Psoas muscle (tissue), 8 donors: Measurements from ENCODE around the gene FUT7. TPM values are rescaled to one million over a fixed set of nuclear protein-coding genes. Genes with fewer than 3 reads are reported as not detected.

Experiments used
- ATAC-seq, 4 donors: fragments of 200-7000 bp; cut with Tn5 transposase; one replicate each; pipeline ENCODE4 v1.9.1; 2020; ENCODE audit warnings: moderate library complexity in 3 of 4, mild to moderate bottlenecking in 2 of 4
- DNase-seq, 2 donors: peaks; one replicate each; pipeline ENCODE4 v3.0.0-alpha.2; 2020
- H3K27ac ChIP-seq: fragments of 200-600 bp; one replicate; pipeline ENCODE4 v1.8.0; 2022
- H3K27me3 ChIP-seq, 3 donors: fragments of 200-600 bp in 1 of 3; one replicate each; pipeline versions ENCODE4 v1.6.1 to v1.8.0; 2013 to 2022; ENCODE audit warnings: low read length in 2 of 3, mild to moderate bottlenecking in 2 of 3, moderate library complexity in 1 of 3; ENCODE audit not compliant: insufficient read depth in 3 of 3
- H3K36me3 ChIP-seq, 2 donors: fragments of 200-600 bp in 1 of 2; one replicate each; pipeline versions ENCODE4 v1.6.1 to v1.8.0; 2013 to 2022; ENCODE audit warnings: low read depth in 1 of 2, mild to moderate bottlenecking in 1 of 2, moderate library complexity in 1 of 2; ENCODE audit not compliant: insufficient read depth in 1 of 2
- H3K4me1 ChIP-seq: fragments of 200-600 bp; one replicate; pipeline ENCODE4 v1.8.0; 2022
- H3K4me3 ChIP-seq: fragments of 200-600 bp; one replicate; pipeline ENCODE4 v1.8.0; 2022; ENCODE audit warnings: mild to moderate bottlenecking
- H3K9me3 ChIP-seq: fragments of 200-600 bp; one replicate; pipeline ENCODE4 v1.8.0; 2022
- CTCF ChIP-seq: fragments of 200-600 bp; IDR thresholded peaks from one replicate; pipeline ENCODE4 v1.8.0; 2022; ENCODE audit warnings: antibody characterized with exemption
- WGBS, 3 donors: extraction: QIAGEN DNeasy Blood & Tissue Kit; methylation state at CpG; one replicate each; pipeline versions ENCODE4 v1.1.6 to v1.1.7; 2013; 5-methylcytosine and 5-hydroxymethylcytosine counted together
- intact Hi-C, 2 donors: fragments of 100-400 bp; cut with DNase I; formaldehyde crosslinking; loops; one replicate each; pipeline versions ENCODE4 v1.11.0 to v1.14.2; 2022
- polyA plus RNA-seq, 3 donors: library from polyadenylated mRNA; stranded (reverse); fragments of 200-250 nt; gene quantifications; one replicate each; pipeline ENCODE4 v1.2.3, GENCODE V29; 2013
- total RNA-seq, 4 donors: library from RNA; stranded (reverse); fragmentation: NEBNext Ultra II Directional in 2 of 4; extraction: Animal tissue kit (Norgen Biotek cat#: 25700) in 2 of 4; gene quantifications; one replicate each; pipeline versions ENCODE4 v1.2.1 to v1.2.4, GENCODE V29; 2021 to 2023
- donor health status: healthy with polysubstance abuse.
- donor health status: DM: no; HTN: no; CAD: no; lungs with moderate emphysema.
- donor health status: Bipolar disorder and iron deficiency.
- donor health status: healthy.
- donor health status: DM: yes; HTN: yes; CAD: no.
- donor health status: DM: no; HTN: no; CAD: no.
- donor health status: DM: no; HTN: no; CAD: no.
- donor health status: DM: yes; HTN: yes; CAD: no.

Gene FUT7
- total and polyA plus RNA-seq, 7 donors = 0.01 to 0.08 (median 0.06) TPM; not detected in 4

GRCh38 chr9:137045294-137046087, 13.6 kb upstream of the FUT7 start:
- intact Hi-C loops = loop anchor here in 1 of 2 donors (2.0 kb wide), 1 partner anchor 19 kb away; no protein-coding TSS in a partner anchor
- H3K27me3 ChIP-seq = peaks cover 0 to 59% (median 10%) of the 10 kb centered on the region in 3 donors
- DNase-seq = no peak
- peak in 1 of 4 donors; percentile 22 for ATAC-seq
- H3K36me3 ChIP-seq = no peaks in the 10 kb centered on the region
- 2 to 5% (median 4%) methylated on average over 45 to 96 of the region's 96 CpGs for WGBS, 3 donors
- TF ChIP-seq CTCF = no peak
- H3K4me3 ChIP-seq = peak overlapping the region; percentile 69
- H3K4me1 ChIP-seq = peaks cover 18% of the 10 kb centered on the region
- peak overlapping the region; percentile 50 for H3K27ac ChIP-seq
- H3K9me3 ChIP-seq = no peaks in the 10 kb centered on the region

DNA sequence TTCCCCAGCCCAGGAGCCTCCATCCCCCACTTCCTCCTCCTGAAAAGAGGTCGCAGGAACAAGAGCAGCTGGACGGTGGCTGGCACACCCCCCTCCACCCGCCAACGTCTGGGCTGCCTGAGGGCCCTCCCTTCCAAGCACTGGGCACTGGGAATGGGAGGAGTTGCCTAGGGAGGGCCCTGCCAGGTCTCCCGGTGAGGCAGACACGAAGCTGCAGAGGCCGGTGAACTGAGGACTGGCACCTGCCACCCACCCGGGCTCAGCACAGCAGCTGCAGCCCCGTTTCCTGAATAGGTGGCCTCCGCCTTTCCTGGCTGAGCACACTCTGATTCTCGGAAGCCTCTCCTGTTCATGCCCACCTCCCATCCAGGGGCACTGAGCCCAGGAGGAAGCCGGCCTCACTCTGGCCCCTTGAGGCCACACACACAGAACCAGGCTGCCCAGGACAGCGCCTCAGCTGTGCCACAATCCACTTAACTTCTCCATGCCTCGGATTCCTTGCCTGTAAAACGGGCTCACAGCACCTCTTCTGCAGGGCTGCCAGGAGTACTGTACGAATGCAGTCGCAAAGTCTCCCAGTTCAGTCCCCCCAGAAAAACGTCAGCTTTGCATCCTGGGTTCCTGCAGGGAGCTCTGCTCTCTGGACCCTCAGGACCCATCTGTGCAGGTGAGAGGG, 12.8 kb upstream of the FUT7 start:
- Histone ChIP-seq H3K27ac (no peak overlapping the region), H3K4me3 (peak overlapping the region; percentile 69), H3K9me3 (no peaks in the 10 kb centered on the region), H3K4me1 (peaks cover 18% of the 10 kb centered on the region), H3K27me3 (peaks cover 0 to 58% (median 8%) of the 10 kb centered on the region in 3 donors), H3K36me3 (peaks cover 0 to 2% of the 10 kb centered on the region in 2 donors)
- 24 to 38% (median 28%) methylated on average over 17 to 18 of the region's 18 CpGs for WGBS, 3 donors
- intact Hi-C loops = no loop called here
- DNase-seq = no peak
- no peak for TF ChIP-seq CTCF
- no peak for ATAC-seq

- Histone ChIP-seq H3K4me1 (peaks cover 15% of the 10 kb centered on the region), H3K27me3 (peaks cover 0 to 52% (median 4%) of the 10 kb centered on the region in 3 donors), H3K27ac (no peak overlapping the region), H3K9me3 (no peaks in the 10 kb centered on the region), H3K36me3 (peaks cover 0 to 8% of the 10 kb centered on the region in 2 donors), H3K4me3 (peak overlapping the region; percentile 69)
- intact Hi-C loops = no loop called here
- DNase-seq (no peak), ATAC-seq (no peak)
- WGBS, 3 donors = 58 to 71% (median 65%) methylated on average over 11 to 12 of the region's 12 CpGs
- no peak for TF ChIP-seq CTCF
Measured at GRCh38 chr9:137044037-137044436, 12.1 kb upstream of the FUT7 start.

GRCh38 chr9:137042751-137043727, 11.2 kb upstream of the FUT7 start:
- ATAC-seq (peak in 1 of 4 donors; percentile 25), DNase-seq (no peak)
- intact Hi-C loops = no loop called here
- Histone ChIP-seq H3K27me3 (peaks cover 0 to 42% (median 4%) of the 10 kb centered on the region in 3 donors), H3K4me1 (peaks cover 14% of the 10 kb centered on the region), H3K36me3 (peaks cover 0 to 12% of the 10 kb centered on the region in 2 donors), H3K27ac (no peak overlapping the region), H3K4me3 (peak overlapping the region; percentile 13), H3K9me3 (no peaks in the 10 kb centered on the region)
- no peak for TF ChIP-seq CTCF
- 70 to 77% (median 76%) methylated on average over 30 to 36 of the region's 36 CpGs for whole genome bisulfite sequencing, 3 donors
